ENCODE measurements around the gene LHPP.

LHPP gene

DNA sequence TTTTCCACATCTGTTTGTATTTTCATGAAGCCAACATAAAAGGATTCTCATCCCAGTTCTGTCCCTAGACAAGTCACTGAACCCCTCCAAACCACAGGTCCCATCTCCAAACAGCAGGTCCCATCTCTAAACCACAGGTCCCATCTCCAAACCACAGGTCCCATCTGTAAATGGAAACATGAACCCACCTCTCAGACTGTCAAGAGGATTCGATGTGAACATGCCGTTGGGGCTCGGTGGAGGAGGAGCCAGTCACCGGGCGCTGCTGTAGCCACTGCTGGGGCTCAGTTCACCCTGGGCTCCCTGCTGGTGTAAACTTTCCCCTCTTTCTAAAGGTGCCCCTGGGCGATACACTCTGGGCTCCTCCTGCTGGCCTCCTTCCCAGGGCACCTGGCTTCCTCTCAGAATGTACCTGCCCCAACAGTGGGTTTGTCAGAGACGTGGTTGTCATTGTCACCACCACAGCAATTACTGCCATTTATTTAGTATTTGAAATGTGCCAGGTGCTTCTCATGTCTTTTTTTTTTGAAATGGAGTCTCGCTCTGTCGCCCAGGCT lies 13.0 kb downstream of the LHPP start:
- H3K27ac ChIP-seq = no peak overlapping the region
- TF ChIP-seq, protein P1, sequence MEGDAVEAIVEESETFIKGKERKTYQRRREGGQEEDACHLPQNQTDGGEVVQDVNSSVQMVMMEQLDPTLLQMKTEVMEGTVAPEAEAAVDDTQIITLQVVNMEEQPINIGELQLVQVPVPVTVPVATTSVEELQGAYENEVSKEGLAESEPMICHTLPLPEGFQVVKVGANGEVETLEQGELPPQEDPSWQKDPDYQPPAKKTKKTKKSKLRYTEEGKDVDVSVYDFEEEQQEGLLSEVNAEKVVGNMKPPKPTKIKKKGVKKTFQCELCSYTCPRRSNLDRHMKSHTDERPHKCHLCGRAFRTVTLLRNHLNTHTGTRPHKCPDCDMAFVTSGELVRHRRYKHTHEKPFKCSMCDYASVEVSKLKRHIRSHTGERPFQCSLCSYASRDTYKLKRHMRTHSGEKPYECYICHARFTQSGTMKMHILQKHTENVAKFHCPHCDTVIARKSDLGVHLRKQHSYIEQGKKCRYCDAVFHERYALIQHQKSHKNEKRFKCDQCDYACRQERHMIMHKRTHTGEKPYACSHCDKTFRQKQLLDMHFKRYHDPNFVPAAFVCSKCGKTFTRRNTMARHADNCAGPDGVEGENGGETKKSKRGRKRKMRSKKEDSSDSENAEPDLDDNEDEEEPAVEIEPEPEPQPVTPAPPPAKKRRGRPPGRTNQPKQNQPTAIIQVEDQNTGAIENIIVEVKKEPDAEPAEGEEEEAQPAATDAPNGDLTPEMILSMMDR (conservative IDR thresholded peaks at IDR 0.05; ENCODE audit: low read depth) = no peak
- ChIA-PET POLR2A (ENCODE audit: low non-redundant PET) (no interaction called here), CTCF (interaction anchor here (0.6 to 1.0 kb wide), 3 partner anchors 9 to 1586 kb away, joined by 3 read pairs; no protein-coding TSS in a partner anchor)
- DNase-seq (ENCODE audit: low spot score) = no peak

DNA sequence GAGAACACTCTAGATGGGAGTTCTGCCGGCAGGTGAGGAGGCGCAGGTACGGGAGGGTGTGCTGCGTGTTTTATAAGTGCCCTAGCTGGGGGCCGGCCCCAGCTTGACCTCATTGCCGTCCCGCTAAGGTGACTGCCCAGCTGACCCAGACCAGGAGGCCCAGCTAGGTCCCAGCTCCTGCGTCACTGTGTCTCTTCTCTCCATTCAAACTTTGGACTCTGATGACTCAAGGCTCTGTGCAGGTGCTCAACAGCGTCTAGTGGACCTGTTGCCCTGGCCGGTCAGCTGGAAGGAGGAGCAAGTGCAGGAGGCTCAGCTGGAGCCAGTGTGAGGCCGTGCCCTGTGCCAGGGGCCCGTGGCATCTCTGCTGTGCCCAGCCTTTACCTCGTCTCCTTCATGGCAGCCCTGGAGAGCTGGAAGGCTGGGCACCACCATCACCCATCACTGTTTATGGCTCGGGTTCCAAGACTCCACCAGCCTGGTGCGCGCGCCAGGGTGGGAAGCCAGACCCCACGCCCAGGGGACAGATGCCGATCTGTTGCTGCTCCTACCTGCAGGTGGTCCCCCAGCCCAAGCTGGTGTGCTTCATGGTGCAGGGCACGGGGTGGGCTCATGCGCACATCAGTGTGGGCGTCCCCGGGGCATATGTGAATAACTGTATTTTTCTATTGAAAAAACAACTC lies 14.6 kb downstream of the LHPP start:
- POLR2A ChIA-PET (ENCODE audit: low non-redundant PET) = no interaction called here
- peak overlapping the region; percentile 7; the same call in 1 of the 2 replicates for H3K27ac ChIP-seq
- DNase-seq (ENCODE audit: low spot score) = no peak
- CTCF ChIA-PET = no interaction called here
- TF ChIP-seq, protein P1 (conservative IDR thresholded peaks at IDR 0.05; ENCODE audit: low read depth) = no peak

DNA sequence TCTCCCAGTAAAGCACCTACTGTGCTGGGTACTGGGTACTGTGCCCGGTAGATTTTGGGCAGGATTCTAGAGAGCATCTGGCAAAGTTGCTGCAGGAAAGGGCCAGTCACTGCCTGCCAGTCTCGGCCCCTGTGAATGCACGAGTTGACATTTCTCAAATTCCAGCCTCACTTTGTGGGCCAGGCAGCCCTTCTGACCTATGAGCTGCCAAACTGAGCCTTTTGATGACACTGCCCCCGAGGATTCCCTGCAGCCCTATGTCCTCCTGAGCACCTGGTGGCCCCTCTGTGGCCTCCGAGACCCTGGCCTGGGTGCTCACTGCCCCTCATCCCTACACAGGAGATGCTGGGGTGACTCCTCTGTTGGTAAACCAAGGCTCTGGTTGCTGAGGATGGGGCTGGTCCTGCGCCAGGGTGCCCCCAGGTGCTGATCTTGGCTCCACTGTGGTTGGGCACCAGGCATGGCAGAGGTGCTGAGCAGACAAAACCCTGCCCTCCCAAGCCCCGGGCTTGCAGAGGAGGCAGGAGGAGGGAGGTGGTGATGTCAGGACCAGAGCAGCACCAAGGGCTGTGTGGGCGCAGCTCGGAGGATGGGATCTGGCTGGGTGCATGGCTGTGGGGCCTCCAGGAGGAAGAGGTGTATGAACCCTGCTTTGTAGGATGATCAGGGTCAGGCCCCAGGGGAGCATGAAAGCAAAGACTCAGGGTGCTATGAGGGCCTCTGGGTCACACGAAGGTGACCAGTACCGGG lies 16.2 kb downstream of the LHPP start:
- POLR2A ChIA-PET (ENCODE audit: low non-redundant PET) = no interaction called here
- DNase-seq (ENCODE audit: low spot score) = peak; percentile 14
- CTCF ChIA-PET = interaction anchor here (0.6 kb wide), 1 partner anchor 895 kb away, joined by 5 read pairs; no protein-coding TSS in a partner anchor
- TF ChIP-seq, protein P1 (conservative IDR thresholded peaks at IDR 0.05; ENCODE audit: low read depth) = no peak
- H3K27ac ChIP-seq = peak overlapping the region; percentile 74

DNA sequence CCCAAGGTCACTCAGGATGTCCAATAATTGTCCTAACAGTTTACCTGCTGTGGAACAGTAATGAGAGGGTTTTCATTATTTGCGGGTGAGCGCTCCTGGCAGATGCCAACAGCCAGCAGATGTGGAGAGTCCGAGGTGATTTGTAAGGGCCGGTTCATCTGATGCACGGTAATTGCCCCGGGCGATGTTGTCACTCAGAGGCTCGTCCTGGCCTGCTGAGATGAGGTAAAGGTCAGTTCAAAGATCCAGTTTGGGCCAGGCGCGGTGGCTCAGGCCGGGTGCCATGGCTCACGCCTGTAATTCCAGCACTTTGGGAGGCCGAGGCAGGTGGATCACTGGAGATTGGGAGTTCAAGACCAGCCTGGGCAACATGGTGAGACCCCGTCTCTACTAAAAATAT lies 16.9 kb downstream of the LHPP start:
- peak overlapping the region; percentile 74 for H3K27ac ChIP-seq
- ChIA-PET POLR2A (ENCODE audit: low non-redundant PET) (no interaction called here), CTCF (interaction anchor here (0.6 kb wide), 1 partner anchor 101 kb away, joined by 3 read pairs; no protein-coding TSS in a partner anchor)
- DNase-seq (ENCODE audit: low spot score) = peak; percentile 63
- TF ChIP-seq, protein P1 (conservative IDR thresholded peaks at IDR 0.05; ENCODE audit: low read depth) = no peak

DNA sequence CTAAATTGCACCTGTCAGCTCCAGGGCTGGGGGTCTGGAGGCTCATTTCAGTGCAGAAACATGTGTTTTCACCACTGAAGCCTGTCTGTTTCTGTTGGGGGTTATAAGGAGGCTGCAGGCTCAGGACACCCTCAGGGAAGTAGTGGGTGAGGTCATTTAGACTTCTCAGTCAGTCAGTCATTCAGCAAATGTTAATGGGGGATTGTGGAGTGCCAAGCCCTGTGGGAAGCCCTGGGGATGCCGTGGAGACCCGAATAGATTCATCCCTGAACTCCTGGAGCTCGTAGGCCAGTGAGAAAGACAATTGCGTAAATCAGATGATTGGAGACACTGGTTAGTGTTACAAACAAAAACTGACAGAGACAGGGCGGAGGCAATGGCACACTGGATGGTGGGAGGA lies 19.2 kb downstream of the LHPP start:
- H3K27ac ChIP-seq = no peak overlapping the region
- ChIA-PET CTCF (no interaction called here), POLR2A (ENCODE audit: low non-redundant PET) (no interaction called here)
- no peak for DNase-seq (ENCODE audit: low spot score)
- TF ChIP-seq, protein P1 (conservative IDR thresholded peaks at IDR 0.05; ENCODE audit: low read depth) = no peak

DNA sequence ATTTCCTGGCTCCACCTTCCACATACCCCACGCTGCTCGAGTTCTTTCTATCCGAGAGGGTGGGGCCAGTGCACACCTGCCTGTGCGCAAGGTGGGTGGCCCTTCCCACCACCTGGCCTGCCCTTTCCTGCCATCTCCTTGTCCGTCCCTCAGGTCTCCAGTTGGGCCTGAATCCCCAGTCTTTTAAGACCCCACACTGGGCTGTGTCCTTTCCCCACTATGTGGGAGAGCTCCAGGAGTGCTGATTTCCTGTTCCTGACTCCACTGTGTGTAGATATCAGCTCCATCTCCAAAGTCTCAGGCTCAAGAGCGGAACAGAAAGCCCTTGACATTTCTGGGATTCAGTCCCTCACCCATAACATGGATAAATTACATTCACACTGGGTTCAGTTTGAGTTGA lies 20.1 kb downstream of the LHPP start:
- ChIA-PET POLR2A (ENCODE audit: low non-redundant PET) (no interaction called here), CTCF (no interaction called here)
- DNase-seq (ENCODE audit: low spot score) = no peak
- TF ChIP-seq, protein P1 (conservative IDR thresholded peaks at IDR 0.05; ENCODE audit: low read depth) = no peak
- H3K27ac ChIP-seq = no peak overlapping the region

All from RWPE1 (cell line).